Lower leg skin (tissue), 3 donors: Measurements from ENCODE around the gene EML6.

Experiments used
- POLR2A ChIP-seq, 2 donors: fragments of 450-650 bp; IDR thresholded peaks; one replicate each; pipeline ENCODE4 v1.6.1; 2016 to 2017; ENCODE audit warnings: antibody characterized with exemption in 2 of 2, mild to moderate bottlenecking in 1 of 2, moderate library complexity in 1 of 2
- TF ChIP-seq, protein P1 (sequence below), 3 donors: fragments of 450-650 bp; IDR thresholded peaks; one replicate each; pipeline ENCODE4 v1.5.1; 2016; ENCODE audit warnings: antibody characterized with exemption in 3 of 3, mild to moderate bottlenecking in 3 of 3, moderate library complexity in 2 of 3

DNA sequence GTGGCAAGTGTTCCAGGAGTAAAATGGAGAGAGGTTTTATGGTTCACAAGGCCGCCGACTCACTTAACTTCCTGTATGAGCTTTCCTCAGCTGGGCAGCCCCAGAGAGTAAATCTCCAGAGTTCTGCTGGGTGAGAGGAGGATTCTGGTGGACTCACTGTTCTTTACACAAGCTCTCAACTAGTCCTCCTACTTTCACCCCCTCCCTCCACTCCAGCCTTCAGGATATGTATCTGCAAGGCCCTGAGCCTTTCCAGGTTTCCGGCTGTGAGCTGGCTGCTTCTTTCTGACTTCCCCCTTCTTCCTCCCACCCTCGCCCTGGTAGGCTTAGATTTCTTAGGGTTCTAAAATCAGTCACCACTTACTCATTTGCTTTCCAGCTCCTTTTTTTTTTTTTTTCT is 34.0 kb downstream of the EML6 start:
- TF ChIP-seq, protein P1, sequence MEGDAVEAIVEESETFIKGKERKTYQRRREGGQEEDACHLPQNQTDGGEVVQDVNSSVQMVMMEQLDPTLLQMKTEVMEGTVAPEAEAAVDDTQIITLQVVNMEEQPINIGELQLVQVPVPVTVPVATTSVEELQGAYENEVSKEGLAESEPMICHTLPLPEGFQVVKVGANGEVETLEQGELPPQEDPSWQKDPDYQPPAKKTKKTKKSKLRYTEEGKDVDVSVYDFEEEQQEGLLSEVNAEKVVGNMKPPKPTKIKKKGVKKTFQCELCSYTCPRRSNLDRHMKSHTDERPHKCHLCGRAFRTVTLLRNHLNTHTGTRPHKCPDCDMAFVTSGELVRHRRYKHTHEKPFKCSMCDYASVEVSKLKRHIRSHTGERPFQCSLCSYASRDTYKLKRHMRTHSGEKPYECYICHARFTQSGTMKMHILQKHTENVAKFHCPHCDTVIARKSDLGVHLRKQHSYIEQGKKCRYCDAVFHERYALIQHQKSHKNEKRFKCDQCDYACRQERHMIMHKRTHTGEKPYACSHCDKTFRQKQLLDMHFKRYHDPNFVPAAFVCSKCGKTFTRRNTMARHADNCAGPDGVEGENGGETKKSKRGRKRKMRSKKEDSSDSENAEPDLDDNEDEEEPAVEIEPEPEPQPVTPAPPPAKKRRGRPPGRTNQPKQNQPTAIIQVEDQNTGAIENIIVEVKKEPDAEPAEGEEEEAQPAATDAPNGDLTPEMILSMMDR (IDR thresholded peaks at IDR 0.05): no peak
- TF ChIP-seq POLR2A (IDR thresholded peaks at IDR 0.05): no peak
